ENCODE data around the gene HOGA1. TPM values are rescaled to one million over a fixed set of nuclear protein-coding genes. Genes with fewer than 3 reads are reported as not detected.
"Not testable (repeated sequence)": the region's sequence is repeated elsewhere in the genome, so short reads cannot be mapped to it uniquely, and the experiment has no call there.

Gene HOGA1
- total RNA-seq, 3 donors from 2014 or later, result 1.9 to 11.0 (median 2.3) TPM

GRCh38 chr10:97575127-97575668, 9.0 kb upstream of the HOGA1 start:
- Histone ChIP-seq H3K4me3 (no peak overlapping the region), H3K27me3 (no peaks in the 10 kb centered on the region), H3K4me1 (no peaks in the 10 kb centered on the region), H3K9me3 (no peaks in the 10 kb centered on the region), H3K27ac (peak overlapping the region; percentile 60 to 80), H3K36me3 (no peaks in the 10 kb centered on the region)
- no peak for DNase-seq (ENCODE audit: low spot score in 2 of 2)
- intact Hi-C loops (cut with DNase I; ENCODE audit: low total_unique reads), result no loop called here
- TF ChIP-seq POLR2AphosphoS5 (IDR thresholded peaks at IDR 0.05), result no peak
- no peak for TF ChIP-seq CTCF (IDR thresholded peaks at IDR 0.05)
- TF ChIP-seq POLR2A (IDR thresholded peaks at IDR 0.05), result no peak

GRCh38 chr10:97576487-97576886, 7.7 kb upstream of the HOGA1 start:
- intact Hi-C loops (cut with DNase I; ENCODE audit: low total_unique reads); H3K4me1 ChIP-seq; DNase-seq (ENCODE audit: low spot score in 2 of 2); H3K9me3 ChIP-seq; H3K4me3 ChIP-seq; H3K27me3 ChIP-seq; H3K27ac ChIP-seq; H3K36me3 ChIP-seq: not testable (repeated sequence)

GRCh38 chr10:97577701-97578100, 6.5 kb upstream of the HOGA1 start:
- Histone ChIP-seq H3K27me3 (no peaks in the 10 kb centered on the region), H3K36me3 (no peaks in the 10 kb centered on the region), H3K4me1 (no peaks in the 10 kb centered on the region), H3K4me3 (no peak overlapping the region), H3K9me3 (no peaks in the 10 kb centered on the region), H3K27ac (no peak overlapping the region)
- intact Hi-C loops (cut with DNase I; ENCODE audit: low total_unique reads), result no loop called here
- TF ChIP-seq POLR2A (IDR thresholded peaks at IDR 0.05) (no peak), POLR2AphosphoS5 (IDR thresholded peaks at IDR 0.05) (no peak), CTCF (IDR thresholded peaks at IDR 0.05) (no peak)
- DNase-seq (ENCODE audit: low spot score in 2 of 2), result no peak

GRCh38 chr10:97578171-97578844, 5.9 kb upstream of the HOGA1 start:
- Histone ChIP-seq H3K27me3 (no peaks in the 10 kb centered on the region), H3K27ac (no peak overlapping the region), H3K36me3 (no peaks in the 10 kb centered on the region), H3K9me3 (no peaks in the 10 kb centered on the region), H3K4me1 (no peaks in the 10 kb centered on the region), H3K4me3 (peak overlapping the region in 2 of 3 donors; percentile 26 to 42)
- TF ChIP-seq POLR2A (IDR thresholded peaks at IDR 0.05) (no peak), POLR2AphosphoS5 (IDR thresholded peaks at IDR 0.05) (no peak)
- intact Hi-C loops (cut with DNase I; ENCODE audit: low total_unique reads), result no loop called here
- no peak for DNase-seq (ENCODE audit: low spot score in 2 of 2)

- Histone ChIP-seq H3K27ac (no peak overlapping the region), H3K36me3 (no peaks in the 10 kb centered on the region), H3K9me3 (no peaks in the 10 kb centered on the region), H3K4me3 (no peak overlapping the region), H3K27me3 (no peaks in the 10 kb centered on the region), H3K4me1 (no peaks in the 10 kb centered on the region)
- TF ChIP-seq POLR2AphosphoS5 (IDR thresholded peaks at IDR 0.05) (no peak), POLR2A (IDR thresholded peaks at IDR 0.05) (no peak), CTCF (IDR thresholded peaks at IDR 0.05) (no peak)
- intact Hi-C loops (cut with DNase I; ENCODE audit: low total_unique reads), result no loop called here
- DNase-seq (ENCODE audit: low spot score in 2 of 2), result no peak
These were observed 3.5 kb upstream of the HOGA1 start for GRCh38 chr10:97580421-97581367.

- intact Hi-C loops (cut with DNase I; ENCODE audit: low total_unique reads), result no loop called here
- no peaks in the 10 kb centered on the region for H3K27me3 ChIP-seq
- no peak for TF ChIP-seq POLR2AphosphoS5 (IDR thresholded peaks at IDR 0.05)
- no peak for TF ChIP-seq POLR2A (IDR thresholded peaks at IDR 0.05)
- TF ChIP-seq CTCF (IDR thresholded peaks at IDR 0.05), result no peak
- H3K27ac ChIP-seq, result no peak overlapping the region
- H3K9me3 ChIP-seq, result no peaks in the 10 kb centered on the region
- H3K4me3 ChIP-seq, result no peak overlapping the region
- no peaks in the 10 kb centered on the region for H3K4me1 ChIP-seq
- H3K36me3 ChIP-seq, result no peaks in the 10 kb centered on the region
- DNase-seq (ENCODE audit: low spot score in 2 of 2), result no peak
These were observed 2.0 kb upstream of the HOGA1 start for GRCh38 chr10:97582169-97582568.

Measured in breast epithelium (tissue), 4 donors.